GM20431 (cell line): ENCODE results near the gene PCNP.
"Not testable (repeated sequence)": the region's sequence is repeated elsewhere in the genome, so short reads cannot be mapped to it uniquely, and the experiment has no call there.

ENCODE experiments used
- in situ Hi-C: fragments of 300-500 bp; cut with MseI, MboI; formaldehyde crosslinking; loops from one replicate; pipeline ENCODE4 v1.15.0; 2020; ENCODE audit warnings: low sequenced_read_pairs; ENCODE audit not compliant: unreplicated experiment

Gene PCNP, protein sequence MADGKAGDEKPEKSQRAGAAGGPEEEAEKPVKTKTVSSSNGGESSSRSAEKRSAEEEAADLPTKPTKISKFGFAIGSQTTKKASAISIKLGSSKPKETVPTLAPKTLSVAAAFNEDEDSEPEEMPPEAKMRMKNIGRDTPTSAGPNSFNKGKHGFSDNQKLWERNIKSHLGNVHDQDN

DNA sequence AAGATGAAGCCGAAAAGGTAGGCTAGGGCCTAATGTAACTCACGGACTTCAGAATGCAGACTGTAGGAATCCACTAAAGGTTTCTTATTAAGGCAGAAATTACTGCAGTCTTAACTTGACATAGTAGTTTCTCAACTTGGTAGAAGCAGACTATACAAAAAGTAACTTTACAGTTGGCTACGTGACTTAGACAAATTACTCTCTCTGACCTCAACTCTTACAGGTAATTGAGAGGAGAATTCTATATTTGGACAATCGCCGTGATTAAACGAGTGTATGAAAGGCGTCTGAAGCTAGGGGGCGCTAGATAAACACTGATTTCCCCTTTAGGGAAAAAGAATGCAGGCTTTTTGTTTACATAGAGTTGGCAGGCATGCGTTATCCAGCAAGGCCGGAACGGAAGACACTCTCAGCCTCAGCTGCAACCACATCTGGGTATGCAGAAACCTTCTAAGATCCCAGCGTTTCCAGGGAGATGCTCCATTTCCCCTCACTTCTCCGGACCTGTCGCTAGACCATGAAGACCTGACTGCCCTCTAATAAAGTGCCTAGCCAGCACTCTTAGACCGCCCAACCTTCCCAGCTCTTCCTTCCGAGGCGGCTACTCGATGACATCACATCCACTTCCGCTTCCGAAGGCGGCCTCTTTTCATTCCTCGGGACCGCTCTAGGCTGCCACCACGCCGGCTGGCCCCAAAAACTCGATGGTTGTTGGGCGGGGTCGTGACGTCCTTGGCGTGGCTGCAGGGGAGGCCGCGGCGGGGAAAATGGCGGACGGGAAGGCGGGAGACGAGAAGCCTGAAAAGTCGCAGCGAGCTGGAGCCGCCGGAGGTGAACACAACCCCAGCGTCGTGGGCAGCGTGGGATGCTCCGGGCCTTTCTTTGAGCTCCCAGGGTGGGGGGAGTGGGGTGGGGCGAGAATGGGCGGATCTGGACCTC, at the start of gene PCNP:
Gene PCNP (plus strand): TSS at position 732 of the 939 bp plus-strand sequence. CDS start 36 bp downstream, at position 768.
- in situ Hi-C loops, result no loop called here

DNA sequence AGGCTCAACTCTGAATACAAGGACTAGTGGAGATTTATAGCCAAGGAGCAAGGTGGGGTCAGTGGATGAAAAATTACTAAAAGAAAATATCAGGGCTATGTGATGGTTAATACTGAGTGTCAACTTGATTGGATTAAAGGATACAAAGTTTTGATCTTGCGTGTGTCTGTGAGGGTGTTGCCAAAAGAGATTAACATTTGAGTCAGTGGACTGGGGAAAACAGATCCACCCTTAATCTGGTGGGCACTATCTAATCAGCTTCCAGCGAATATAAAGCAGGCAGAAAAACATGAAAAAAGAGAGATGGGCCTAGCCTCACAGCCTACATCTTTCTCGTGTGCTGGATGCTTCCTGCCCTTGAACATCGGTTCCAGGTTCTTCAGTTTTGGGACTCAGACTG, 46.5 kb upstream of the PCNP start:
- in situ Hi-C loops, result no loop called here

DNA sequence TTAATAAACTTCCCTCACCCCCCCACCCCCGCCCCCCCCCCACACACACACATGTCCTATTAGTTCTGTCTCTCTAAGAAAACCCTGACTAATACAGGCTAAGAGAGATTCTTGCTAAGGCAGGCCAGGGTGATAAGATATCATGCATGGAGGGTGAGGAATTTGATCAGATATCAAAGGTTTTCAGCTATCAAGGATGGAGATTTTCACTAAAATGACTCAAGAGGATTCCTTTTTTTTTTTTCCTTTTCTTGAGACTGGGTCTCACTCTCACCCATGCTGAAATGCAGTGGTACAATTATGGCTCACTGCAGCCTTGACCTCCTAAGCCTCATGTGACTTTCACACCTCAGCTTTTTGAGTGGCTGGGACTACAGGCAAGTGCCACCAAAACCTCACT, 46.1 kb upstream of the PCNP start:
- in situ Hi-C loops, result no loop called here

DNA sequence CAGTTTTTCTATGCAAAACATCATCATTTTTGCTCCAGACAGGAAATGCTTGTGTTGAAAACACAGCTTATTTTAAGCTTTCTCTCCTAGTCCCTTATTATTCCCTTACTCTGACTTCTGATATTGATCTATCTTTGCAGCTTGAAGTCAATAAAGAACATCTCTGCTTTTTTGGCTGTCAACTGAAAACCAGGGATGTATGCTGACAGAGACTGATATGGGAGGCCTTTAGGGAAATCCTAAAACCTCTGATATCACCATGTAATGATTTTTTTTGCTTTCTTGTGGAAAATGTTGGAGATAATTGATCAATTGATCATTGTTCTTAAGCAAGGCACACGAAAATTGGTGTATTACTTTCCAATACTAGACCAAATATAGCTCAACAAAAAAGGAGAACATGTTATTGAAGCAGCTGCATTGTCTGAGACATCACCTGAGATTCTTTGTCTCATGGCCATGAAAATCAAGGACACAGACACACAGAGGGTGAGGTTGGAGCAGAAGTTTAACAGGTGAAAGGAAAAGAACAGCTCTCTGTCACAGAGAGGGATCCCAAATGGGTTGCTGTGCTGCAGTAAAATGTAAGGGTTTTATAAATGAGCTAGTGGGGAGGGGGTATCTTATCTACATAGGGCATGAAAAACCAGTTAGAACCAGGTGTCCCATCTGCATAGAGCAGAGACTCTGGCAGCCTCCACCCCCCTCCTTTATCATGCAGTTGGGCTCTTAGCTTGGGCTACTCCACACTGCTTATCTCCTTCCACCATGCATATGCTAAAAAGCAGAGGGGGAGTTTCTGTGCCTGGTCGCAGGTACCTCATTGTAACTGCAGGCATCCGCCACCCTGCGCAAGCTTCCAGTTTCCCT, 43.9 kb upstream of the PCNP start:
- in situ Hi-C loops, result no loop called here

DNA sequence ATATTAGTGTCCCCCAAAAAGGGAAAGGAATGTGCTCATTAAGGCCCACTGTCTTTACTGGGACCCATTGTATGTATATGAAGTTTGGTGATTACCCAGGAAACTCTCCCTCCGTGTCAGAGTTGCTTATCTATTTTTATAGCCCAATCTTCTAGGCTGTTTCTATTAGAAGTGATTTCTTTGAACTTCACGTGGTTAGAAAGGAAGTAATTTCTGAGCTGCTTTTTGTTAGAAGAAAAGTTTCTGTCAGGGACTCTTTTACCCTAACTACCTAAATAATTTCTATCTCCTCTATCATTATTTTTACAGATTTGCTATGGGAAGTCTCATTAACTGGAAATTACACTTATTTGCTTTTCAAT, 43.3 kb upstream of the PCNP start:
- in situ Hi-C loops, result no loop called here

DNA sequence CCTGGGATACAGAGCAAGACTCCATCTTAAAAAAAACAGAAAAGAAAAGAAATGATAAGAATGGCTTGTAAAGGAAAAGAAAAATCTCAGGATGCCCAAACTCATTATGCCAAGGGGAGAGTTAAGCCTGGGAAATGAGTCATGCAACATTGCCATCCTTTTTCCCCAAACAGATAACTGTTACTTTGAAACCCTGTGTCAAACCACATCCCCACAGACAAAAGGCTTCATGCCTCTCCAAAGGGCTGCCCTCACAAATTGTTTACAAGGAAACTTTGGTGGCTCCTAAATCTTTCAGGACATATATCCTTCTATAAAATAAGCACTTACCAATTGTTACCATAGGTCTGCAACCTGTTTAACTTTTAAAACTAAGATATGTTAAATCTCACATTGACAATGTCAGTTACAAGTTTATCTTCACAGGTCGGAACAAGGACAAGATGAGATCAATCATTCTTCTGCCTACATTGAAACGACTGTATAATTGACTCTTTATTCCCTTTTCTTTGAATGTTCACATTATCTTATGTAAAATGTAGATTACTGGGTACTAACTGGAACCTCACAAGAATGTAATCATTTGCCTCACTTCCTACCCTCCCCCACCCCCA, 42.4 kb upstream of the PCNP start:
- in situ Hi-C loops, result no loop called here

DNA sequence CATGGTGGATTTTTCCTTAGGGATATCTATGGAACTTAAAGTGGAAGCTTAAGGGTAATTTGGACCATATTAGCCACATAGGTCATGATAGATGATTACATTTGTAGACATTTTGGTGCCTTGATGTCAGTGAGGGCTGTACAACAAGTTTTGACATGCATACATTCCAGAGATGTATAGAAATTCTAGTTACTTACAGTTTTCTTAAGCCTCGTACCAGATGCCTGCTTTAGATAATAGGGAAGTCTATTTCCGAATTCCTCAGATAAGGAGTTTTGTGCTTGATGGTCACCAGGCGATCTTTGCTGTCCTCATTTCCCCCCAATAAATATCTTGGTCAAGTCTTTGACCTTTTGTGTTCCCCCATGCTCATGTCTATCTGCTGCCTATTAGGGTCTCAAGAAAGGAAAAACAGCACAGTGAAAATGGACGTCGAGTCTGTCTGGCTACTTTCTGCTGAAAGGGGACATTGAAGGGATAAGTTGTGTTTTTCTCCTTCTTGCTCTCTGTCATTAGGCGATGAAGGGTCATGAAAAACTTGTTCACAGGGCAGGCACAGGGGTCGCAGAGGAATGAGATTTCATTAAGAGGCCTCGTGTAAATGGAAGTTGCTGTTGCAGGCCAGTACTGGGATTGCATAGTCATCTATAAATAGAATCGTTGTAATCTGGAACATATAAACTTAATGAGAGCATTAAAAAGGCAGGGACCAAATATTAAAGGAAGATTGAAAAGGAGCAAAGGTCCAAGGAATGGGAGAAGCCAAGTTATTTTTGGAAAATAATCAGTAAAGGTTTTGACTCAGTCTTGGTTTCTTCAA, 41.0 kb upstream of the PCNP start:
- in situ Hi-C loops, result no loop called here

DNA sequence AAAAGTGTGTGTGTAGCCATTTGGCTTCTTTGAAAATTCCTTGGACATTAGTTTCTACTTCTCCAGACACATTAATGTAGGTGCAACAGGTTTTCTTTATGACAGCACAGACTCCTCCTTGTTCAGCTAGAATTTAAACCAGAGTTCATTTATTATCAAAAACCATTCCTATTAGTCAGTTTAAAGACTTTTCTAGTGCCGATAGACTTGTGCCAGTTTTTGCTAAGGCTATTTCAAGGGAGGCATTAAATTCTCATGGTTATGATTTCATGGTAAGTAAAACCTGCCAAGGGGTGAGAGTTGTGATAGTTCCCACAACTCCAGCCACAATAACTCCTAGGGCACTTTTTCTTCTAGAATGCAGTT, 40.4 kb upstream of the PCNP start:
- in situ Hi-C loops, result no loop called here

DNA sequence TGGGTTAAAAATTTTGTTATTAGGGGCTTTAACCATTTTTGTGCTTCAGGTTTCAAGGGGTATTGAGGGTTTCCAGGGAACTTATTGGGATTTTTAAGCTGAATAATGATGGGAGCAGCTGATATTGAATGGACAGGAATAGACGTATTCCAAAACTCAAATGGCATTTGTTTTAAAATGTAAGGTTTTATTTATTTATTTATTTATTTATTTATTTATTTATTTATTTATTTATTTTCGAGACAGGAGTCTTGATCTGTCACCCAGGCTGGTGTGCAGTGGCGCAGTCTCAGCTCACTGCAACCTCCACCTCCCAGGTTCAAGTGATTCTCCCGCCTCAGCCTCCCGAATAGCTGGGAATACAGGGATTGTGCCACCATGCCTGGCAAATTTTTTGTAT, 38.8 kb upstream of the PCNP start:
- in situ Hi-C loops, result no loop called here

DNA sequence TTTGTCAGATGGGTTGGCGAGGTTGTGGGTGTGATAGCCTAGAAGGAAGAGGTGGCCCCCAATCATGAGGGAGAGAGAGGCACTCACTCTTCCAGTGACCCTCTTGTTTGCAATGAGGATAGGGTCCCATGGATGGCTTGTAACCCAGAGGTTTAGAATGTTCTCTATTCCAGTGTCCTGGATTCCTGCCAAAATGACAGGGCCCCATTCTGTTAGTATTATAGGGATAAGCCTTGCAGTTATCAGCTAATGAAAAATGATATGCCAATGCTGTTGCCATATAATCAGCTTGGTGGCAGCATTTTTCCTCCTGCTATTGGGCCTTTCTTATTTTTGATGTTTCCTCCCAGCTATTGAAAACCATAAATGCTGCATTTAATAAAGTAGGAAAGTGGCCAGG, 37.7 kb upstream of the PCNP start:
- in situ Hi-C loops, result no loop called here

DNA sequence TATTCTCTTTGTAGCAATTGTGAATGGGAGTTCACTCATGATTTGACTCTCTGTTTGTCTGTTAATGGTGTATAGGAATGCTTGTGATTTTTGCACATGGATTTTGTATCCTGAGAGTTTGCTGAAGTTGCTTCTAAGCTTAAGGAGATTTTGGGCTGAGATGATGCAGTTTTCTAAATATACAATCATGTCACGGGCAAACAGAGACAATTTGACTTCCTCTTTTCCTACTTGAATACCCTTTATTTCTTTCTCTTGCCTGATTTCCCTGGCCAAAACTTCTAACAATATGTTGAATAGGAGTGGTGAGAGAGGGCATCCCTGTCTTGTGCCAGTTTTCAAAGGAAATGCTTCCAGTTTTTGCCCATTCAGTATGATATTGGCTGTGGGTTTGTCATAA, 37.0 kb upstream of the PCNP start:
- in situ Hi-C loops, result not testable (repeated sequence)

DNA sequence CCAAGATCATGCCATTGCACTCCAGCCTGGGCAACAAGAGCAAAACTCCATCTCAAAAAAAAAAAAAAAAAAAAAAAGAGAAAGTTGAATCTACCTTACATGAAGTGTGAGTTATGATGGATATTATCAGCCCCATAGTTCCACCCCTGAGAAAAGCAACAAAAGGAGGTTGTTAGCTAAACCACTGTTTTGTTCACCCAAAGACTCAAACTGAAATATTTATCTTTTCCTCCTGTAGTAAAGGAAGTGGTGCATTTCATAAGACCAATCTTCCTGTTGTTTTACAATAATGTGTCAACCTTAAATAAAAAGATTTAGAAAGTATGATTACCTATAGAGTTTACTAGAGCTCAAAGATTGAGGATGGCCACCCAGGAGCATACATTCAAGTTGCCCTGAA, 31.0 kb upstream of the PCNP start:
- in situ Hi-C loops, result no loop called here

DNA sequence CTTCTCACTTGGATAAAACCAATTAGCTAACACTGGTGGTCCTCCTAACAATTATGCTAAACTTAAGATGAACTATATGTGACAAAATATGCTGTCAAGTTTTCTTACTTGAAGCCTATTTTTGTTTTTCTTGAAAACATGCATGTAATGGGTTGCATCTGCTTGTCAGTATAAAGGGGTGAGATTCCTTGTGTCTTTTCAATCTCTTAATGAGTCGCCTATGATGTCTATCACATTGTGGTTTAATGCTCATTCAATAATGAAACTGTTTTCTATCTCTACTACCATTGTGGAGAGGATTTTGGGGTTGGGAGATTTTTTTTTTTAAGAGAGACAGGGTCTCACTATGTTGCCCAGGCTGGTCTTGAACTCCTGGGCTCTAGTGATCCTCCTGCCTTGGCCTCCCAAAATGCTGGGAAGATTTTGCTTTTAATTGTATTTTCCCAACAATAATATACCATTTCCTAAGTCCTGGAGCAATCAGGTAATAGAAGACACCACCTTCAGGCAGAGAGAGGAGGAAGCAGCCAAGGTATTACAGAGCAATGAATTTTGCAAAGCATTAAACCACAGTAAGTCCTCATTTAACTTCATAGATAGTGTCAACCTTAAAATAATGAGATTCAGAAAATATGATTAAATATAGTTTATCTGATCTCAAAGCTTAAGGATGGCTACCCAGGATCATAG, 29.7 kb upstream of the PCNP start:
- in situ Hi-C loops, result no loop called here

DNA sequence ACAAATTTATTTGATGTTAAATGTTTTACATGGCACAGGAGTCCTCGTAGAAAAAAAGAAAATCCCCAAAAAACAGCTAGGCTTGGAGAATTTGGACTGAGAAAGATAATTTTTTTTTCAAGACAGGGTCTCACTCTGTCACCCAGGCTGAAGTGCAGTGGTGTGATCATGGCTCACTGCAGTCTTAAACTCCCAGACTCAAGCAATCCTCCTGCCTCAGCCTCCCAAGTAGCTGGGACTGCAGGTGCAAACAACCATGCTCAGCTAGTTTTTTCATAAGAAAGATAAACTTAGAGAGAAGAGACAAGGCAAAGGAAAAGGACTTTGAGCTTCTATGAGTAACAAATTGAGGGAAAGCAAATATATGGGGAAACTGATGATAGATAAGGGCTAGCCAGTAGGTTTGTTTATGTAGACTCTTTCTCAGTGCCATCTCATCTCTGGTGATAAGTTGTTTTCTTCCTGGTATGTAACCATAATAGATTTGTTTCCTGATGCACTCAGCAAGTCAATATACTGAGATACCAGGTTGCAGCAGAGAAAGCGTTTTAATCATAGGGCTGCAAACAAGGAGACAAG, 25.4 kb upstream of the PCNP start:
- in situ Hi-C loops, result no loop called here

DNA sequence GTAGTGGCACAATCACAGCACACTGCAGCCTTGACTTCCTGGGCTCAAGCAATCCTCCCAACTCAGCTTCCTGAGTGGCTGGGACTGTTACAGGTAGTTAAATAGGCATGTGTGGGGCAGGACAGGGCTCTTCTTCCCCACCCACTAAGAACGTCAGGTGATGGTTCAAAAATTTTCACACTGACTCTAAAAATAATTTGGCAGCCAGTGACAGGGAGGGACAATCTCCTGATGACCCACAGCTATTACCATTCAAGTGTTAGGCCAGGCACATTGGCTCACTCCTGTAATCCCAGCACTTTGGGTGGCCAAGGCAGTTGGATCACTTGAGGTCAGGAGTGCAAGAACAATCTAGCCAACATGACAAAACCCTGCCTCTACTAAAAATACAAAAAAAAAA, 24.5 kb upstream of the PCNP start:
- in situ Hi-C loops, result no loop called here

DNA sequence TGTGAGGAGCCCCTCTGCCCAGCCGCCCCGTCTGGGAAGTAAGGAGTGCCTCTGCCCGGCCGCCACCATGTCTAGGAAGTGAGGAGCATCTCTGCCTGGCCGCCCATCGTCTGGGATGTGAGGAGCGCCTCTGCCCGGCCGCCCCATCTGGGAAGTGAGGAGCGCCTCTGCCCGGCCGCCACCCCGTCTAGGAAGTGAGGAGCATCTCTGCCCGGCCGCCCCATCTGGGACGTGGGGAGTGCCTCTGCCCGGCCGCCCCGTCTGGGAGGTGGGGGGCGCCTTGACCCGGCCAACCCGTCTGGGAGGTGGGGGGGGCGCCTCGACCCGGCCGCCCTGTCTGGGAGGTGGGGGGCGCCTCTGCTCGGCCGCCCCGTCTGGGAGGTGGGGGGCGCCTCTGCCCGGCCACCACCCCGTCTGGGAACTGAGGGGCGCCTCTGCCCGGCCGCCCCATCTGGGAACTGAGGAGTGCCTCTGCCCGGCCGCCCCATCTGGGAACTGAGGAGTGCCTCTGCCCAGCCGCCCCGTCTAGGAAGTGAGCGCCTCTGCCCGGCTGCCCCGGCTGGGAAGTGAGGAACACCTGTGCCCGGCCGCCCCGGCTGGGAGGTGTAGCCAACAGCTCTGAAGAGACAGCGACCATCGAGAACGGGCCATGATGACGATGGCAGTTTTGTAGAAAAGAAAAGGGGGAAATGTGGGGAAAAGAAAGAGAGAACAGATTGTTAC, 22.5 kb upstream of the PCNP start:
- in situ Hi-C loops, result not testable (repeated sequence)

DNA sequence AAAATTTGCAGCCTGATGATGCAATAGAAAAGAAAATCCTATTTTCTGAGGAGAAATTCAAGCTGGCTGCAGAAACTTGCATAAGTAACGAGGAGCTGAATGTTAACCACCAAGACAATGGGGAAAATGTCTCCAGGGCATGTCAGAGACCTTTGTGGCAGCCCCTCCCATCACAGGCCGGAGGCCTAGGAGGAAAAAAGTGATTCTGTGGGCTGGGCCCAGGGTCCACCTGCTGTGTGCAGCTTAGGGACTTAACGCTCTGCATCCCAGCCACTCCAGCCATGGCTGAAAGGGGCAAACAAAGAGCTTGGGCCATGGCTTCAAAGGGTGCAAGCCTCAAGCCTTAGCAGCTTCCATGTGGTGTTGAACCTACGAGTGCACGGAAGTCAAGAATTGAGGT, 20.6 kb upstream of the PCNP start:
- in situ Hi-C loops, result not testable (repeated sequence)

DNA sequence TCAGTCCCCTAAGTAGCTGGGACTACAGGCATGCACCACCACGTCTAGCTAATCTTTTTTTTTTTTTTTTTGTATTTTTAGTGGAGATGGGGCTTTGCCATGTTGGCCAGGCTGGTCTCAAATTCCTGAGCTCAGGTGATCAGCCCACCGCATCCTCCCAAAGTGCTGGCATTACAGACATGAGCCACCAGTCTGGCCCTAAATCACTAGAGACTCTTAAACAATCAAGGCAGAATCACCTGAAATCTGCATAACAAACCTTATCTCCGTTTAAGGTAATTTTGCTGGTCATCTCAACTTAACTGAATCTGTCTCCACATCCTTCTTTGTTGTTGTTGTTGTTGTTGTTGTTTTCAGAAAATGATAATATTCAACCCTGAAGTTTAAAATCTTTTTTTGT, 17.9 kb upstream of the PCNP start:
- in situ Hi-C loops, result no loop called here
